K562 (cell line): ENCODE measurements around the gene ELP1. TPM values are rescaled to one million over a fixed set of nuclear protein-coding genes. Genes with fewer than 3 reads are reported as not detected.

Source experiments
- BRCA1 ChIP-seq, 2 experiments: fragments of 450-650 bp in 1 of 2; sonication (generic) in 1 of 2; formaldehyde crosslinking in 1 of 2; IDR thresholded peaks; 2 replicates each; pipeline versions ENCODE4 v1.5.0 to v1.6.1; 2017 to 2020; ENCODE audit warnings: mild to moderate bottlenecking in 1 of 2, missing genetic modification reagents in 1 of 2
- CBX3 ChIP-seq, 2 experiments: IDR thresholded peaks; 1 replicate in 1 of 2; 2 replicates in 1 of 2; pipeline ENCODE4 v1.6.1; 2012; ENCODE audit warnings: inconsistent platforms in 2 of 2, low read length in 2 of 2, borderline replicate concordance in 1 of 2, control low read depth in 1 of 2
- HCFC1 ChIP-seq: IDR thresholded peaks from 2 replicates; pipeline ENCODE4 v1.6.1; 2012; ENCODE audit warnings: low read depth, low read length, improper control_type of control experiment
- KDM1A ChIP-seq, 2 experiments: fragments of 450-650 bp; IDR thresholded peaks; 2 replicates each; pipeline ENCODE4 v1.6.1; 2016; ENCODE audit warnings: mild to moderate bottlenecking in 2 of 2
- SAFB2 ChIP-seq: fragments of 200-400 bp; formaldehyde crosslinking; IDR thresholded peaks from 2 replicates; pipeline ENCODE4 v1.6.1; 2018; ENCODE audit warnings: borderline replicate concordance, low read length, low read depth, moderate library complexity; ENCODE audit not compliant: severe bottlenecking
- SMAD4 ChIP-seq: fragments of 250-450 bp; sonication (Bioruptor Pico); conservative IDR thresholded peaks from 2 replicates; pipeline ENCODE4 v1.8.0; 2021; ENCODE audit warnings: inconsistent platforms, mild to moderate bottlenecking, moderate library complexity
- SMARCA5 ChIP-seq: fragments of 450-650 bp; IDR thresholded peaks from 2 replicates; pipeline ENCODE4 v1.6.1; 2016
- SMC3 ChIP-seq: conservative IDR thresholded peaks from 2 replicates; pipeline ENCODE4 v1.6.1; 2011; ENCODE audit warnings: low read depth, low read length, improper control_type of control experiment; ENCODE audit not compliant: insufficient read depth
- ZNF75A ChIP-seq: fragments of 450-650 bp; formaldehyde crosslinking; IDR thresholded peaks from 2 replicates; pipeline ENCODE4 v1.4.0; 2020; ENCODE audit warnings: mild to moderate bottlenecking
- polyA plus RNA-seq, 8 experiments: library from polyadenylated mRNA; depleted of rRNA in 4 of 8; stranded (reverse) in 5 of 8; unstranded in 3 of 8; fragments of >200 nt; fragmentation: Nextera tagmentation in 2 of 8; fragmentation: Illumina TruSeq in 1 of 8; extraction: Ambion mirVana in 2 of 8; extraction: Trizol in 1 of 8; gene quantifications; 2 replicates each; pipeline versions ENCODE4 v1.2.1 to v1.2.3, GENCODE V29; 2011 to 2014; ENCODE audit warnings: inconsistent platforms in 1 of 8, missing spikeins in 1 of 8
- total RNA-seq, 7 experiments: library from RNA; depleted of rRNA in 6 of 7; stranded (reverse); fragments of >200 nt in 6 of 7; fragmentation: Illumina TruSeq in 2 of 7; extraction: Trizol in 2 of 7; gene quantifications; 2 replicates each; pipeline versions ENCODE4 v1.2.1 to v1.2.3, GENCODE V29; 2011 to 2021; ENCODE audit warnings: low replicate concordance in 1 of 7
- TF ChIP-seq, protein P1 (sequence below): fragments of 250-450 bp; sonication (Bioruptor Pico); IDR thresholded peaks from 2 replicates; pipeline ENCODE4 v1.5.0; 2021; ENCODE audit warnings: mild to moderate bottlenecking, moderate library complexity

Gene ELP1
- total and polyA plus RNA-seq, 9 of the 15 experiments (the other 6 are each of a cell fraction or from before 2014, with no cell fraction given) = 17.0 to 48.6 (median 39.7) TPM

DNA sequence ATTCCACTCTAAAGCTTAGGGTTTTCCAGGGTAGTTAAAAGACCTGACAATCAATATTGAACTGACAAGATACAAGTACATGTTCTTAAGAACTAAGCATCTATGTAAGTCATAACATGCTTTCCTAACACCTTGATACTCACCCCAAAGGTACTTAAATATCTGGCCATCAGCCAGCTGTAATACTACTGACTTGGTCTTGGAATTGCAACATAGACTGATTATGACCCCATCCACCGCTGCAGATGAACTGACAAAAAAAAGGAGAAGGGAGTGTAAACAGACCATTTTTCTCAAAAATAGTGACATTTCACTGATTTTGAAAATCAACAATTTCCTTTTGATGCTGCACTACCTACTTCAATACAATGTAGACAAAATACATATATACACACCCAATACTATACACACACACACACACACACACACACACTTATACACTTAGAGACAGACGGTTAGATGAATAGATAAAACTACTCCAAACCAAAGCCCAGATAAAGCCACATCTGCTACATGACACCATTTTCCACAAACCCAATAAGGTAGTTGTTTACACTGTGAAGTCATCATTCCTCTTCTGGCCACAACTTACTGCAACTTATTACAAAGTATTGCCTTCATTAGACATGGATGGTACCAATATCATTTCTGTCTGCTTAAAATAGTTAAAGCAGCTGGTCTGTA, 30.4 kb downstream of the ELP1 start (continued):
- TF ChIP-seq CBX3 (IDR thresholded peaks at IDR 0.05; ENCODE audit: borderline replicate concordance in 1 of 2, low read length in 2 of 2) (no peak), ZNF75A (CRISPR knock-in tag) (no peak), KDM1A (IDR thresholded peaks at IDR 0.05) (no peak), SMAD4 (CRISPR knock-in tag) (peak; percentile 62; the same call in 1 of the 2 replicates), BRCA1 (IDR thresholded peaks at IDR 0.05) (no peak), BRCA1 (CRISPR knock-in tag; IDR thresholded peaks at IDR 0.05) (no peak), SAFB2 (no peak), SMARCA5 (no peak), HCFC1 (no peak), SMC3 (no peak)
- TF ChIP-seq, protein P1, sequence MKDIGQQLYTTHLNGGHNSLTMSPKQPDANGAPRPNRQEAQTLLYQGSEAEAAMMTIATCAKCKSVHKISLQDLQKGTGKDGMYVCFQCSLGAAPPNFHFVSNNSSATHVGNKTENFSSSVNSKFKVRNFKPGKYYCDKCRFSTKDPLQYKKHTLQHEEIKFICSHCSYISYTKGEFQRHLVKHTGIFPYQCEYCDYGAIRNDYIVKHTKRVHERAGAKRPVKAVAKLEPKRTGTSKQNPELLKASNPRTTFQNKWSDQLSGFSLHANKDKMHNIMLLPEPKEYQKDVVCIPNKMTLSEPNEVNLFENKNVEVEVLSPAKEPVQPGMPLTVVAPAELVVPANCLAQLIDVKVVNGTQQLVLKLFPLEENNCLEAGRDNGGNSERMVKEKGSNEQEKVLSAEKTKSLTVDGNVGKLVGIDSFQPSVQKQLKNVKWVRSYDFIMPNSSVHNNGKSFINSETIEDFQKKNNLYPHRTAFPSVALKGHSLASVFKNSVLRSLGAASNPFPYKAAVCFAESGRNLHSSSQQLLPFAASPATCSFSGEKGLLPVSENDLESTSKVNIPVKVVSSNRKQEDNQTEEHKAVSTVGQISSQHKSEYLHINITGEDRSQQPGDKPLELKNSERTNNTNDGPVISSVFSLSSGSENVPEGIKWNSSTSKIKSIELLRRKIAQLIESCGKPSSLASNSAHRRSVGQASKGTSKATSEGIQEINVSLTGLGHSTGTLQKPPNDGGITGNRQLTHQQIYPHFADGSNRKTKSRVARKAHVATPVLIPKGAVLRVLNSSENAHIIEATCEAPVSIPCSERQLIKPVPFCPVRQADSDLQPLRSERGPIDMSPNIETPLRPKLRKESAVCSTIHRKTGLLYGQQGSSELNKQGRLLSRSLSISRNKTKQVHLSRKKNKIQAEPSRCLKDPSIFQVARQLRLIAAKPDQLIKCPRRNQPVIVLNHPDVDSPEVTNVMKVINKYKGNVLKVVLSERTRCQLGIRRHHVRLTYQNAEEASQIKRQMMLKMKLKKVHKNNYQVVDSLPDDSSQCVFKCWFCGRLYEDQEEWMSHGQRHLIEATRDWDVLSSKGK (CRISPR knock-in tag) = no peak
- TF ChIP-seq, all 486 proteins: peak for 69
